WTC11 (cell line): ENCODE data around the gene RPS6KA5.

ENCODE experiments used
- CREB1 ChIP-seq: sonication (generic); formaldehyde crosslinking; IDR thresholded peaks from 2 replicates; pipeline ENCODE4 v1.8.0; 2023; ENCODE audit warnings: mild to moderate bottlenecking, missing genetic modification reagents
- ETV6 ChIP-seq: sonication (generic); formaldehyde crosslinking; IDR thresholded peaks from 2 replicates; pipeline ENCODE4 v1.8.1; 2022; ENCODE audit warnings: mild to moderate bottlenecking, missing genetic modification reagents
- KAT7 ChIP-seq: sonication (generic); formaldehyde crosslinking; IDR thresholded peaks from 2 replicates; pipeline ENCODE4 v1.8.1; 2023; ENCODE audit warnings: missing genetic modification reagents, mild to moderate bottlenecking, borderline replicate concordance
- MAX ChIP-seq: sonication (generic); formaldehyde crosslinking; IDR thresholded peaks from 2 replicates; pipeline ENCODE4 v1.8.0; 2022; ENCODE audit warnings: mild to moderate bottlenecking, missing genetic modification reagents
- NFYB ChIP-seq: sonication (generic); formaldehyde crosslinking; conservative IDR thresholded peaks from 2 replicates; pipeline ENCODE4 v1.8.0; 2022; ENCODE audit warnings: low read depth, missing genetic modification reagents
- NR3C1 ChIP-seq: sonication (generic); formaldehyde crosslinking; conservative IDR thresholded peaks from 2 replicates; pipeline ENCODE4 v1.8.1; 2023; ENCODE audit warnings: low read depth, mild to moderate bottlenecking, missing genetic modification reagents
- TEAD4 ChIP-seq: sonication (generic); formaldehyde crosslinking; IDR thresholded peaks from 2 replicates; pipeline ENCODE4 v1.8.0; 2022; ENCODE audit warnings: mild to moderate bottlenecking, missing genetic modification reagents
- ZNF121 ChIP-seq: sonication (generic); formaldehyde crosslinking; IDR thresholded peaks from 2 replicates; pipeline ENCODE4 v1.8.0; 2023; ENCODE audit warnings: missing genetic modification reagents
- TF ChIP-seq, protein P1 (sequence below): fragments of 200-600 bp; IDR thresholded peaks from 2 replicates; pipeline ENCODE4 v1.8.0; 2022; ENCODE audit warnings: antibody characterized with exemption
- TF ChIP-seq, protein P2 (sequence below): sonication (generic); formaldehyde crosslinking; IDR thresholded peaks from 2 replicates; pipeline ENCODE4 v1.8.1; 2022; ENCODE audit warnings: low read depth, missing genetic modification reagents, borderline replicate concordance

DNA sequence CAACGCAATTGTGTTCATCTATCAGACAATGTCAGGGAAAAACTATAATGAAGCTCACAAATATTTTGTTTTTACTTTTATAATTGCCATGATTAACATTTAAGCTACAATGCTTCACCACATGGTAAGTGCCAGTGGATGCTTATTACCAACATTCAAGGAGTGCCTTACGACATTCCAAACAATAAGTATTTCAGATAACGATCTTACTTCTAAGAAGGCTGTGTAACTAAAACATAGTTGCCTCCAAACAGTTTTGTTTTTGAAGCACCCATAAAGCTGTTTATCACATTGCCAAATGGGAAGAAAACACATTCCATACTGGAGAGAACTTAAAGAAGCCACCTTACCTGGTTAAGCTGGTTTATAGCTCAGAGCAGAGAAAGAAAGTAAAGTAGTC is 78.8 kb downstream of the RPS6KA5 start:
- TF ChIP-seq, protein P1, sequence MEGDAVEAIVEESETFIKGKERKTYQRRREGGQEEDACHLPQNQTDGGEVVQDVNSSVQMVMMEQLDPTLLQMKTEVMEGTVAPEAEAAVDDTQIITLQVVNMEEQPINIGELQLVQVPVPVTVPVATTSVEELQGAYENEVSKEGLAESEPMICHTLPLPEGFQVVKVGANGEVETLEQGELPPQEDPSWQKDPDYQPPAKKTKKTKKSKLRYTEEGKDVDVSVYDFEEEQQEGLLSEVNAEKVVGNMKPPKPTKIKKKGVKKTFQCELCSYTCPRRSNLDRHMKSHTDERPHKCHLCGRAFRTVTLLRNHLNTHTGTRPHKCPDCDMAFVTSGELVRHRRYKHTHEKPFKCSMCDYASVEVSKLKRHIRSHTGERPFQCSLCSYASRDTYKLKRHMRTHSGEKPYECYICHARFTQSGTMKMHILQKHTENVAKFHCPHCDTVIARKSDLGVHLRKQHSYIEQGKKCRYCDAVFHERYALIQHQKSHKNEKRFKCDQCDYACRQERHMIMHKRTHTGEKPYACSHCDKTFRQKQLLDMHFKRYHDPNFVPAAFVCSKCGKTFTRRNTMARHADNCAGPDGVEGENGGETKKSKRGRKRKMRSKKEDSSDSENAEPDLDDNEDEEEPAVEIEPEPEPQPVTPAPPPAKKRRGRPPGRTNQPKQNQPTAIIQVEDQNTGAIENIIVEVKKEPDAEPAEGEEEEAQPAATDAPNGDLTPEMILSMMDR: no peak
- TF ChIP-seq ZNF121 (CRISPR knock-in tag) (no peak), NFYB (CRISPR knock-in tag) (no peak), TEAD4 (no peak), NR3C1 (CRISPR knock-in tag) (no peak), KAT7 (CRISPR knock-in tag) (no peak), ETV6 (CRISPR knock-in tag) (no peak), MAX (CRISPR knock-in tag) (no peak), CREB1 (CRISPR knock-in tag) (no peak)
- TF ChIP-seq, protein P2, sequence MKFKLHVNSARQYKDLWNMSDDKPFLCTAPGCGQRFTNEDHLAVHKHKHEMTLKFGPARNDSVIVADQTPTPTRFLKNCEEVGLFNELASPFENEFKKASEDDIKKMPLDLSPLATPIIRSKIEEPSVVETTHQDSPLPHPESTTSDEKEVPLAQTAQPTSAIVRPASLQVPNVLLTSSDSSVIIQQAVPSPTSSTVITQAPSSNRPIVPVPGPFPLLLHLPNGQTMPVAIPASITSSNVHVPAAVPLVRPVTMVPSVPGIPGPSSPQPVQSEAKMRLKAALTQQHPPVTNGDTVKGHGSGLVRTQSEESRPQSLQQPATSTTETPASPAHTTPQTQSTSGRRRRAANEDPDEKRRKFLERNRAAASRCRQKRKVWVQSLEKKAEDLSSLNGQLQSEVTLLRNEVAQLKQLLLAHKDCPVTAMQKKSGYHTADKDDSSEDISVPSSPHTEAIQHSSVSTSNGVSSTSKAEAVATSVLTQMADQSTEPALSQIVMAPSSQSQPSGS: no peak
